GM23248 (cell line): ENCODE results near the gene ATP10A. TPM values are rescaled to one million over a fixed set of nuclear protein-coding genes. Genes with fewer than 3 reads are reported as not detected.
"Not testable (repeated sequence)": the region's sequence is repeated elsewhere in the genome, so short reads cannot be mapped to it uniquely, and the experiment has no call there.

ENCODE experiments used
- DNase-seq: peaks from one replicate; pipeline ENCODE4 v3.0.0-alpha.2; 2015
- H2AFZ ChIP-seq: fragments of 200-600 bp; sonication (generic); 2 replicates; pipeline ENCODE4 v1.6.1; 2016; ENCODE audit warnings: antibody characterized with exemption
- H3F3A ChIP-seq: fragments of 200-600 bp; sonication (generic); 2 replicates; pipeline ENCODE4 v1.6.1; 2016; ENCODE audit warnings: mild to moderate bottlenecking, antibody characterized with exemption, mixed run types; ENCODE audit not compliant: insufficient read depth
- H3K27ac ChIP-seq: fragments of 200-600 bp; sonication (generic); 2 replicates; pipeline ENCODE4 v1.5.1; 2016; ENCODE audit warnings: mild to moderate bottlenecking
- H3K27me3 ChIP-seq: fragments of 200-600 bp; sonication (generic); replicated peaks from 2 replicates; pipeline ENCODE4 v1.6.1; 2016; ENCODE audit warnings: mild to moderate bottlenecking; ENCODE audit not compliant: insufficient read depth
- H3K36me3 ChIP-seq: fragments of 200-600 bp; sonication (generic); 2 replicates; pipeline ENCODE4 v1.6.1; 2016; ENCODE audit warnings: low read depth, mild to moderate bottlenecking
- H3K4me1 ChIP-seq: fragments of 200-600 bp; sonication (generic); 2 replicates; pipeline ENCODE4 v1.6.1; 2016; ENCODE audit warnings: mild to moderate bottlenecking; ENCODE audit not compliant: insufficient read depth
- H3K4me2 ChIP-seq: fragments of 200-600 bp; sonication (generic); one replicate; pipeline ENCODE4 v1.6.1; 2016; ENCODE audit warnings: mild to moderate bottlenecking; ENCODE audit not compliant: unreplicated experiment
- H3K4me3 ChIP-seq: fragments of 200-600 bp; sonication (generic); 2 replicates; pipeline ENCODE4 v1.5.1; 2016; ENCODE audit warnings: mild to moderate bottlenecking
- H3K79me2 ChIP-seq: fragments of 200-600 bp; sonication (generic); 2 replicates; pipeline ENCODE4 v1.6.1; 2016; ENCODE audit warnings: mild to moderate bottlenecking; ENCODE audit not compliant: insufficient read depth
- H3K9ac ChIP-seq: fragments of 200-600 bp; sonication (generic); 2 replicates; pipeline ENCODE4 v1.6.1; 2016; ENCODE audit warnings: mild to moderate bottlenecking
- H3K9me2 ChIP-seq: fragments of 200-600 bp; sonication (generic); 2 replicates; pipeline ENCODE4 v1.6.1; 2016; ENCODE audit warnings: mixed run types, mild to moderate bottlenecking, moderate library complexity; ENCODE audit not compliant: insufficient read depth
- H3K9me3 ChIP-seq: fragments of 200-600 bp; sonication (generic); one replicate; pipeline ENCODE4 v1.6.1; 2017; ENCODE audit warnings: low read depth
- H4K20me1 ChIP-seq: fragments of 200-600 bp; sonication (generic); 2 replicates; pipeline ENCODE4 v1.6.0; 2016; ENCODE audit not compliant: insufficient read depth
- EZH2 ChIP-seq: fragments of 200-600 bp; sonication (generic); IDR thresholded peaks from 2 replicates; pipeline ENCODE4 v1.6.1; 2018; ENCODE audit warnings: antibody characterized with exemption, mild to moderate bottlenecking; ENCODE audit not compliant: insufficient read depth, poor library complexity, severe bottlenecking
- EZH2phosphoT487 ChIP-seq: fragments of 200-600 bp; sonication (generic); IDR thresholded peaks from 2 replicates; pipeline ENCODE4 v1.6.1; 2018; ENCODE audit warnings: antibody characterized with exemption, moderate library complexity, mild to moderate bottlenecking, low read depth; ENCODE audit not compliant: insufficient read depth
- WGBS, 2 experiments: methylation state at CpG; one replicate each; pipeline ENCODE4 v1.1.6; 2015 to 2017; ENCODE audit warnings: low lambda C conversion rate in 2 of 2, low coverage in 1 of 2; ENCODE audit errors: missing lambda C conversion rate in 2 of 2; 5-methylcytosine and 5-hydroxymethylcytosine counted together
- in situ Hi-C: fragments of 300-500 bp; cut with MboI; formaldehyde crosslinking; loops from 2 replicates; pipeline ENCODE4 v1.15.0; 2020
- polyA plus RNA-seq: library from polyadenylated mRNA; unstranded; fragments of >200 nt; fragmentation: Nextera tagmentation; extraction: Ambion mirVana; gene quantifications from 2 replicates; pipeline ENCODE4 v1.2.1, GENCODE V29; 2016
- total RNA-seq: library from RNA; depleted of rRNA; stranded (reverse); fragments of >200 nt; shearing (Covaris generic); gene quantifications from 2 replicates; pipeline ENCODE4 v1.2.3, GENCODE V29; 2014

ATP10A gene
- total and polyA plus RNA-seq, 2 experiments from 2014 or later: 20.4 to 64.1 TPM

GRCh38 chr15:25649390-25649789, 213.7 kb downstream of the ATP10A start:
- WGBS, 2 experiments: 24% methylated on average over 2 of the region's 2 CpGs
- Histone ChIP-seq H4K20me1 (no peaks in the 10 kb centered on the region), H3K9me2 (no peaks in the 10 kb centered on the region), H2AFZ (no peak overlapping the region), H3F3A (no peaks in the 10 kb centered on the region), H3K4me3 (no peak overlapping the region), H3K4me1 (no peaks in the 10 kb centered on the region), H3K9ac (no peak overlapping the region), H3K79me2 (no peaks in the 10 kb centered on the region), H3K36me3 (no peaks in the 10 kb centered on the region), H3K27me3 (no peaks in the 10 kb centered on the region; the same call in 1 of the 2 replicates), H3K27ac (no peak overlapping the region), H3K9me3 (no peaks in the 10 kb centered on the region), H3K4me2 (no peak overlapping the region)
- no peak for TF ChIP-seq EZH2
- no peak for TF ChIP-seq EZH2phosphoT487
- no peak for DNase-seq
- in situ Hi-C loops: no loop called here

GRCh38 chr15:25643120-25643519, 220.0 kb downstream of the ATP10A start:
- no peak overlapping the region for H2AFZ ChIP-seq
- H4K20me1 ChIP-seq: no peaks in the 10 kb centered on the region
- H3K27me3 ChIP-seq: no peaks in the 10 kb centered on the region
- TF ChIP-seq EZH2phosphoT487 (no peak), EZH2 (no peak)
- 67 to 70% methylated on average over 4 of the region's 4 CpGs for WGBS, 2 experiments
- DNase-seq: no peak
- H3K27ac ChIP-seq: no peak overlapping the region
- no peaks in the 10 kb centered on the region for H3K36me3 ChIP-seq
- no peaks in the 10 kb centered on the region for H3K9me2 ChIP-seq
- no peak overlapping the region for H3K9ac ChIP-seq
- no peak overlapping the region for H3K4me2 ChIP-seq
- in situ Hi-C loops: no loop called here
- H3K4me3 ChIP-seq: no peak overlapping the region
- no peaks in the 10 kb centered on the region for H3K4me1 ChIP-seq
- H3K9me3 ChIP-seq: no peaks in the 10 kb centered on the region
- no peaks in the 10 kb centered on the region for H3K79me2 ChIP-seq
- H3F3A ChIP-seq: no peaks in the 10 kb centered on the region

- DNase-seq: no peak
- Histone ChIP-seq H3K9ac (no peak overlapping the region), H3K27ac (no peak overlapping the region), H3K27me3 (no peaks in the 10 kb centered on the region), H3K9me2 (no peaks in the 10 kb centered on the region), H3F3A (no peaks in the 10 kb centered on the region), H3K9me3 (no peaks in the 10 kb centered on the region), H3K4me1 (no peaks in the 10 kb centered on the region), H2AFZ (no peak overlapping the region), H3K4me3 (no peak overlapping the region), H4K20me1 (no peaks in the 10 kb centered on the region), H3K79me2 (no peaks in the 10 kb centered on the region), H3K36me3 (no peaks in the 10 kb centered on the region), H3K4me2 (no peak overlapping the region)
- WGBS, 2 experiments: 76 to 80% methylated on average over 6 of the region's 6 CpGs
- in situ Hi-C loops: no loop called here
- TF ChIP-seq EZH2 (no peak), EZH2phosphoT487 (no peak)
Measured at GRCh38 chr15:25641762-25642161, 221.4 kb downstream of the ATP10A start.

GRCh38 chr15:25641361-25641760, 221.8 kb downstream of the ATP10A start:
- no peaks in the 10 kb centered on the region for H3K79me2 ChIP-seq
- H3K9me3 ChIP-seq: no peaks in the 10 kb centered on the region
- H4K20me1 ChIP-seq: no peaks in the 10 kb centered on the region
- in situ Hi-C loops: no loop called here
- H3K27ac ChIP-seq: no peak overlapping the region
- no peaks in the 10 kb centered on the region for H3K27me3 ChIP-seq
- no peaks in the 10 kb centered on the region for H3K4me1 ChIP-seq
- no peak overlapping the region for H2AFZ ChIP-seq
- no peak overlapping the region for H3K9ac ChIP-seq
- H3K4me2 ChIP-seq: no peak overlapping the region
- H3K36me3 ChIP-seq: no peaks in the 10 kb centered on the region
- H3K4me3 ChIP-seq: no peak overlapping the region
- no peaks in the 10 kb centered on the region for H3F3A ChIP-seq
- TF ChIP-seq EZH2phosphoT487: no peak
- TF ChIP-seq EZH2: no peak
- WGBS, 2 experiments: 54 to 60% methylated on average over 3 of the region's 3 CpGs
- no peak for DNase-seq
- H3K9me2 ChIP-seq: no peaks in the 10 kb centered on the region

GRCh38 chr15:25640959-25641358, 222.2 kb downstream of the ATP10A start:
- H3K4me1 ChIP-seq, H3K4me3 ChIP-seq, in situ Hi-C loops, H3K9me2 ChIP-seq, H3K4me2 ChIP-seq, H3K9ac ChIP-seq, H3K79me2 ChIP-seq, H2AFZ ChIP-seq, H3K27ac ChIP-seq, H4K20me1 ChIP-seq, H3F3A ChIP-seq, H3K27me3 ChIP-seq, H3K9me3 ChIP-seq, DNase-seq, H3K36me3 ChIP-seq: not testable (repeated sequence)
- 75 to 83% methylated on average over 4 of the region's 4 CpGs for WGBS, 2 experiments
